ENCODE results near the gene FOXP2. TPM values are rescaled to one million over a fixed set of nuclear protein-coding genes. Genes with fewer than 3 reads are reported as not detected.

The FOXP2 gene
- total RNA-seq, 2 experiments from 2014 or later = not detected

DNA sequence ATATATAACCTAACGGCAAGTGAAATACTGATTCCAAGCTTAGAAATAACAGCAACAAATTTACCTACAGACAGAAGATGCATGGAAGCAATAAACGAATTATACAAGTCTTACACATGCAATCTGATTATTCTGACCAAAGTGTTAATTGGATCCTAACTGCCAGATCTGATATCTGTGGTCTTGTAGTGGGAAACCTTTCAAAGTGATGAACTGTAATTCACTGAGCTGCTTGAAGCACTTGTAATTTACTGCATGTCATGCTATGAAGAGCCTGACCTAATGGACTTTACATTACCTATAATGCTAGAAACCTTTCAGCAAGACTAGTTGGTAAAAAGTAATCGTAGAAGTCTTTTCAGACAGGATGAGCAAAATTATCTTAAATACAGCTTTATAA, 205.6 kb downstream of the FOXP2 start:
- TF ChIP-seq EZH2phosphoT487 (IDR thresholded peaks at IDR 0.05; ENCODE audit: borderline replicate concordance, low read depth, low read length) = no peak
- ChIA-PET CTCF (ENCODE audit: unreplicated experiment) (no interaction called here), POLR2A (no interaction called here)
- Histone ChIP-seq H3K9me3 (ENCODE audit: low read length) (no peaks in the 10 kb centered on the region), H3K4me1 (ENCODE audit: insufficient read depth, low read length, poor library complexity, severe bottlenecking) (no peaks in the 10 kb centered on the region), H2AFZ (ENCODE audit: low read length) (no peak overlapping the region), H3K9me2 (ENCODE audit: insufficient read depth, low read length) (no peaks in the 10 kb centered on the region), H3K79me2 (ENCODE audit: insufficient read depth, low read depth, low read length) (no peaks in the 10 kb centered on the region), H3K36me3 (ENCODE audit: insufficient read depth, low read length) (no peaks in the 10 kb centered on the region), H3K4me2 (ENCODE audit: low read length) (no peak overlapping the region), H3K27ac (ENCODE audit: low read depth, low read length, poor library complexity, severe bottlenecking) (no peak overlapping the region), H3K4me3 (ENCODE audit: low read depth, low read length, poor library complexity, severe bottlenecking) (no peak overlapping the region), H4K20me1 (ENCODE audit: insufficient read depth, low read length) (no peaks in the 10 kb centered on the region)
- BruUV-seq (replicated peaks) = no TSS peak
- intact Hi-C loops (cut with micrococcal nuclease; ENCODE audit: unreplicated experiment) = no loop called here
- DNase-seq (ENCODE audit: low spot score) = no peak

DNA sequence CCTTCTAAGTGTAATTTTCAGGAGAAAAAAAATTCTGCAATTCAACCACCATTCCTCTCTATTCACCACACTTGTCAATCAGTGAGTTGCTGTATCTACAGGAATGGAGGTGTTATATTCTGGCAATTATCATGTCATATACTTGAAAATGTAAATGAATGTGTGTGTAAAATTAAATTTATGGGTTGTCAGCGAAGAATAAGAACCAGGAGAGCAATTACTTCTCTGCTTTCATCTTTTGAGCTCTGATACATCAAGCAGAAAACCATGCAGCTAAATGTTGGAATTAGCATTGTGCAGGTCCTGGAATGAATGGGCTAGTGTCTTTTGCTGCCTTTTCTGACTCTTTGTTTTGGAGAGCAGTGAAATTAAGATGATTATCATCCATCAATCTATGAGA, 207.6 kb downstream of the FOXP2 start:
- Histone ChIP-seq H3K4me2 (ENCODE audit: low read length) (no peak overlapping the region), H3K4me1 (ENCODE audit: insufficient read depth, low read length, poor library complexity, severe bottlenecking) (no peaks in the 10 kb centered on the region), H3K9me3 (ENCODE audit: low read length) (no peaks in the 10 kb centered on the region), H3K4me3 (ENCODE audit: low read depth, low read length, poor library complexity, severe bottlenecking) (no peak overlapping the region), H3K27ac (ENCODE audit: low read depth, low read length, poor library complexity, severe bottlenecking) (no peak overlapping the region), H4K20me1 (ENCODE audit: insufficient read depth, low read length) (no peaks in the 10 kb centered on the region), H3K9me2 (ENCODE audit: insufficient read depth, low read length) (no peaks in the 10 kb centered on the region), H2AFZ (ENCODE audit: low read length) (no peak overlapping the region), H3K36me3 (ENCODE audit: insufficient read depth, low read length) (no peaks in the 10 kb centered on the region), H3K79me2 (ENCODE audit: insufficient read depth, low read depth, low read length) (no peaks in the 10 kb centered on the region)
- ChIA-PET CTCF (ENCODE audit: unreplicated experiment) (no interaction called here), POLR2A (no interaction called here)
- intact Hi-C loops (cut with micrococcal nuclease; ENCODE audit: unreplicated experiment) = no loop called here
- DNase-seq (ENCODE audit: low spot score) = no peak
- BruUV-seq (replicated peaks) = no TSS peak
- TF ChIP-seq EZH2phosphoT487 (IDR thresholded peaks at IDR 0.05; ENCODE audit: borderline replicate concordance, low read depth, low read length) = no peak
- TF ChIP-seq, protein P1, sequence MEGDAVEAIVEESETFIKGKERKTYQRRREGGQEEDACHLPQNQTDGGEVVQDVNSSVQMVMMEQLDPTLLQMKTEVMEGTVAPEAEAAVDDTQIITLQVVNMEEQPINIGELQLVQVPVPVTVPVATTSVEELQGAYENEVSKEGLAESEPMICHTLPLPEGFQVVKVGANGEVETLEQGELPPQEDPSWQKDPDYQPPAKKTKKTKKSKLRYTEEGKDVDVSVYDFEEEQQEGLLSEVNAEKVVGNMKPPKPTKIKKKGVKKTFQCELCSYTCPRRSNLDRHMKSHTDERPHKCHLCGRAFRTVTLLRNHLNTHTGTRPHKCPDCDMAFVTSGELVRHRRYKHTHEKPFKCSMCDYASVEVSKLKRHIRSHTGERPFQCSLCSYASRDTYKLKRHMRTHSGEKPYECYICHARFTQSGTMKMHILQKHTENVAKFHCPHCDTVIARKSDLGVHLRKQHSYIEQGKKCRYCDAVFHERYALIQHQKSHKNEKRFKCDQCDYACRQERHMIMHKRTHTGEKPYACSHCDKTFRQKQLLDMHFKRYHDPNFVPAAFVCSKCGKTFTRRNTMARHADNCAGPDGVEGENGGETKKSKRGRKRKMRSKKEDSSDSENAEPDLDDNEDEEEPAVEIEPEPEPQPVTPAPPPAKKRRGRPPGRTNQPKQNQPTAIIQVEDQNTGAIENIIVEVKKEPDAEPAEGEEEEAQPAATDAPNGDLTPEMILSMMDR (conservative IDR thresholded peaks at IDR 0.05; ENCODE audit: low read length) = no peak

DNA sequence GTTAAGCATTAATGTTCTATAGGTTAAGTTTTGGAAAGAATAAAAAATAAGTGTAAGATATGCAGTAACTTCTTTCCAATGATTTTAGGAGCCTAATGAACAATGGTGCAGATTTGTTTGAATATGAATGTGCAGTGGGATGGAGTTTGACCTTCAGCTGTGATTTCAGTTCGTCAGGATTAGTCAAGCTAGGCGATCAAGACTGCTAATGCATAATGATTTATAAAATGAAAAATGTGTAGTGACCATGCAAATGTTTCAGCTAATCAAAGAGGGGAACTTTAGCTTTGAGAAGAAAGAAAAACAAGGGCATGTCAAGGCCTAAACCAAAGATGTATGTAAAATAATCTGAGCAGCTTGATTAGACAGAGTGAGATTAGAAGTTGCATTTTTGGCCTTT, 208.5 kb downstream of the FOXP2 start:
- no TSS peak for BruUV-seq (replicated peaks)
- H3K79me2 ChIP-seq (ENCODE audit: insufficient read depth, low read depth, low read length) = no peaks in the 10 kb centered on the region
- no peak for DNase-seq (ENCODE audit: low spot score)
- TF ChIP-seq EZH2phosphoT487 (IDR thresholded peaks at IDR 0.05; ENCODE audit: borderline replicate concordance, low read depth, low read length) = no peak
- TF ChIP-seq, protein P1 (conservative IDR thresholded peaks at IDR 0.05; ENCODE audit: low read length) = no peak
- ChIA-PET CTCF (ENCODE audit: unreplicated experiment) (no interaction called here), POLR2A (no interaction called here)
- intact Hi-C loops (cut with micrococcal nuclease; ENCODE audit: unreplicated experiment) = no loop called here
- no peak overlapping the region for H3K4me3 ChIP-seq (ENCODE audit: low read depth, low read length, poor library complexity, severe bottlenecking)
- no peaks in the 10 kb centered on the region for H3K4me1 ChIP-seq (ENCODE audit: insufficient read depth, low read length, poor library complexity, severe bottlenecking)
- H3K27ac ChIP-seq (ENCODE audit: low read depth, low read length, poor library complexity, severe bottlenecking) = no peak overlapping the region
- no peaks in the 10 kb centered on the region for H3K36me3 ChIP-seq (ENCODE audit: insufficient read depth, low read length)
- H3K4me2 ChIP-seq (ENCODE audit: low read length) = no peak overlapping the region
- no peaks in the 10 kb centered on the region for H3K9me3 ChIP-seq (ENCODE audit: low read length)
- no peak overlapping the region for H2AFZ ChIP-seq (ENCODE audit: low read length)
- H3K9me2 ChIP-seq (ENCODE audit: insufficient read depth, low read length) = no peaks in the 10 kb centered on the region
- H4K20me1 ChIP-seq (ENCODE audit: insufficient read depth, low read length) = no peaks in the 10 kb centered on the region

Data from OCI-LY7 (cell line).